Epithelial cell of esophagus (primary cell): Measurements from ENCODE around the gene KCNJ13.
"Not testable (repeated sequence)": the region's sequence is repeated elsewhere in the genome, so short reads cannot be mapped to it uniquely, and the experiment has no call there.

Experiments
- DNase-seq: peaks from one replicate; pipeline ENCODE4 v3.0.0; 2010; ENCODE audit warnings: low read depth
- H3K4me3 ChIP-seq: 2 replicates; pipeline ENCODE4 v1.5.1; 2011; ENCODE audit warnings: mild to moderate bottlenecking, low read length, control low read depth
- CTCF ChIP-seq: IDR thresholded peaks from 2 replicates; pipeline ENCODE4 v1.5.1; 2011; ENCODE audit warnings: low read depth, mild to moderate bottlenecking, low read length, control low read depth, inconsistent platforms; ENCODE audit not compliant: insufficient read depth; ENCODE audit errors: missing control alignments

KCNJ13 gene

GRCh38 chr2:232728785-232729184 lies 47.6 kb downstream of the KCNJ13 start:
- TF ChIP-seq CTCF, result no peak
- DNase-seq, result no peak
- no peak overlapping the region for H3K4me3 ChIP-seq

DNA sequence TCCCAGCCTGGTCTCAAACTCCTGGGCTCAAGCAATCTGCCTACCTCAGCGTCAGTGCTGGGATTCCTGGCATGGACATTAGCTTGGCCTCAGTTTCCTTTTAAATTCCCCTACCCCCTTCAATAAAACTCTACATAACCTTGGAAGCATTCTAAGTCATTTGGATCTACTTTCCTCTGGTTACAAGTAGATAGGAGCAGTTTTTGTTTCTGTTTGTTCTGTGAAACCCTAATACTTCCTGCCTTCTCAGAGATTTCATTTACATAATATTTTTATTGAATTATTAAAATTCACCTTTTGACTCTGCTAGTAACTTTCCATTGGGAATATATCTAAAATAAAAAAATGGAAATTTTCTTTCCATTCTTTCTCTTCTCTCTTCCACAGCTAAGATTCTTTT lies 53.3 kb downstream of the KCNJ13 start:
- DNase-seq, result no peak
- no peak for TF ChIP-seq CTCF
- no peak overlapping the region for H3K4me3 ChIP-seq

DNA sequence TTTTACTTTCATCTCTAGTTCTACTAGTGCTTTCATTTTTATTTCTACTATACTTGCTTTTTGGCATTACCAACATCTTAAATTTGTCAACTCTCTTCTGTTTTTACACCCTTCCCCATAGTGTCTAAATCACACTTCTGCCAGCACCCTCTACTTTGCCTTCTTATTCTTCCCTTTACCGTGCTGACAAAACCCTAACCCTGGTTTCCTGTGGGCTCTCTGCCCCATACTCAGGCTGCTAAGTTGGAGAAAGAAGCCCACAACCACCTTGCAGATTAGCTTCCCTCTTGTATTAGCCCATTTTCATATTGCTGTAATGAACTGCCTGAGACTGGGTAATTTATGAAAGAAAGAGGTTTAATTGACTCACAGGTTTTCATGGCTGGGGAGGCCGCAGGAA lies 54.5 kb downstream of the KCNJ13 start:
- no peak for DNase-seq
- TF ChIP-seq CTCF, result no peak
- H3K4me3 ChIP-seq, result no peak overlapping the region

DNA sequence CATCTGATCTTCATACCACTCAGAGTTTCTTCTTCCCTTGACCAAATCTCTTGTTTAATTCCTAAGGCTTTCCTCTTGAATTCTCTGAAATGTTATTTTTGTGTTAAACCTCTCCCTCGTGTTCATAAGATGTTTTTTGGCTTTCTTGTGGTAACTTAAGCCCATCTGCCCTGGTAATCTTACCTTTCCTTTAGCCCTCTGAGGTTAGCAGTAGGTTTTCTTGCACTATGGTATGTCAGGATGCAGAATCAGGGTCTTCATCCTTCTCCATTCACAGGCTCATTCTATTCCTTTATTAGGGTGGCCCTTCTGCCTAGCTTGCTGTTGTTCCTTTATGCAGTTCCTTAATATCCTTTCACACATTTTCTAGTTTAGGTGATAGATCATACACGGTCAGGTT lies 55.1 kb downstream of the KCNJ13 start:
- no peak for TF ChIP-seq CTCF
- DNase-seq, result no peak
- H3K4me3 ChIP-seq, result no peak overlapping the region

DNA sequence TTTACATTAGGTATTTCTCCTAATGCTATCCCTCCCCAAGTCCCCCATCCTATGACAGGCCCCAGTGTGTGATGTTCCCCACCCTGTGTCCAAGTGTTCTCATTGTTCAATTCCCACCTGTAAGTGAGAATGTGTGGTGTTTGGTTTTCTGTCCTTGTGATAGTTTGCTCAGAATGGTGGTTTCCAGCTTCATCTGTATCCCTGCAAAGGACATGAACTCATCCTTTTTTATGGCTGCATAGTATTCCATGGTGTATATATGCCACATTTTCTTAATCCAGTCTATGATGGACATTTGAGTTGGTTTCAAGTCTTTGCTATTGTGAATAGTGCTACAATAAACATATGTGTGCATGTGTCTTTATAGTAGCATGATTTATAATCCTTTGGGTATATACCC lies 56.3 kb downstream of the KCNJ13 start:
- H3K4me3 ChIP-seq, result not testable (repeated sequence)

More for the DNA sequence above, 56.3 kb downstream of the KCNJ13 start:
- not testable (repeated sequence) for DNase-seq
